ENCODE measurements around the gene RERG.

The RERG gene

GRCh38 chr12:15186597-15186996 is 34.6 kb downstream of the RERG start:
- no peak for DNase-seq (ENCODE audit: low spot score)

DNA sequence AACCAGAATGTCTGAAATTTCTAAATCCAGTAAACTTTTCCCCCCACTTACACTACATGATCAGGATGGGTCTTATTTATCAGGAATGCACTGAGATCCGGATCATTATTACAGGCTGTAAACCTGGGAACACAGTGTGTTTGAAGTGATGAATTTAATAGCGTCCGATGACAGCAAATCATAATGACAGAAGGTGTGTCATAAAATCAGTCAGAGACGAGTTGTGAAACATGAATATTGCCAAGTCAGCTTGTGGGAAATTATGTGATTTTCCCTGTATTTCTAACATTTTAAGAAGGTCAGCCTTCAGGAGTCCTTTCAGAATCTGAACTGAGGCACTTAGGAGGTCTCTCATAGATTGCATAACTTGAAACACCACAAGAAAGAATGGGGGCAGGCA is 36.7 kb downstream of the RERG start:
- DNase-seq (ENCODE audit: low spot score): no peak

DNA sequence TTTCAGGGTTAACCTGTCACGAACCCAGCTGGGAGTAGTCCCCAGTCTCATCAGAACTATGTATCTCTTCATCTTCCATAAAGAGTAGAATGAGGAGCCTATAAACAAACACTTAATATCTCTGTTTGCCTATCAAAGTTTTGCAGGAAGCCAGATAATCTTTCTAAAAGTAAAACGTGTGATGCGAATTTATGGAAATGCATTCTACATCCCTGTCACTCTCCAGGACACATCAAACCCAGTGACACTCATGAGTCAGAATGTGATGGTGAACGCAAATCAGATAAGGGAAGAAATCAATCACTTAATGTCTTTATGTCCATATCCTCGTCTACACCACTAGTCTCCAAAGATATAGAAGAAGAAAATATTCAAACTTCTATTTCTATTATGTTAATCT is 37.4 kb downstream of the RERG start:
- DNase-seq (ENCODE audit: low spot score): no peak

DNA sequence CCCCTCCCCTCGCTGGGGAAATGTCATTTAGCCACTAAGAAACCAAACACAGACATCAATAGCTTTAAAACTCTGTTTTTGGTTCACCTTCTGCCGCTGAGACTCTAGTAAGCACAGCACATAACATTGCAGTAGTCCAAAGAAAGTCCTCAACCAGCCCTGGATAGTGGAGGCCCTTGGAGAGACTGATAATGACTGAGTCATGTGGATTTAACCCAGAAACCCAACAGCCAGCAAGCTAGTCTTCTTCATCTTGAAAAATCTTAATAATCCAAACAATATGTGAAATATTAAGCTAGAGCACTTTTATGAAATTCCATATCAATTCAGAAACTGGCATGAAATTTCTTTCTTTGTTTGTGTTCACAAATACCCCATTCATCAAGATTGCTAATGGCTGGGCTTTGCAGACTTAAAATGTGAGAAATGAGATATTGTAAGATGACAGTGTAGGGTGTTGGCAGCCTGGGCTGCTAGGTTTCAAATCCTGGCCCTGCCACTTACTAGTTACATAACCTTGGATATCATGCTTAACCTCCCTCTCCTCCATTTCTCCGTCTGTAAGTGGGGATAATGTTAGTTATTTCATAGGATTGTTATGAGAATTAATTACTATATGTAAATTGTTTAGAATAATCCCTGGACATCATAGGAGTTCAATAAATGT is 40.1 kb downstream of the RERG start:
- DNase-seq (ENCODE audit: low spot score): no peak

DNA sequence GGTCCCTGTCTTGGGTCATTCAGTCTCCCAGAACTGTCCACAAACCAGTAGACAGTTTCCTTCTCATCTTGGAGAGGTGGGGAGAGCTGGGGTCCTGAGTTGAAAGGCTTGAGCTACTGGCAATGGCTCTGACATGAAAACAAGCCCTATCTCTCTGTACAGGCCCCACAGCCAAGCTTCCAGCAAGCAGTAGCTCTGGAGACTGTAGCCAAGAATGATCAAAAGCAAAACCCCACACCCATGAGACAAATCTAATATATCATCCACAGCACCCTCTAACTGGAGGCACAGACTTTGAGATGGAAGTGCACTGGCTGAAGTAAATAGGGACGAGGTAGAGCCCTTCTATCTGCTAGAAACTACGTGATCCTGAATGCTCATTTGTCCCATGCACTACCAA is 40.9 kb downstream of the RERG start:
- no peak for DNase-seq (ENCODE audit: low spot score)

DNA sequence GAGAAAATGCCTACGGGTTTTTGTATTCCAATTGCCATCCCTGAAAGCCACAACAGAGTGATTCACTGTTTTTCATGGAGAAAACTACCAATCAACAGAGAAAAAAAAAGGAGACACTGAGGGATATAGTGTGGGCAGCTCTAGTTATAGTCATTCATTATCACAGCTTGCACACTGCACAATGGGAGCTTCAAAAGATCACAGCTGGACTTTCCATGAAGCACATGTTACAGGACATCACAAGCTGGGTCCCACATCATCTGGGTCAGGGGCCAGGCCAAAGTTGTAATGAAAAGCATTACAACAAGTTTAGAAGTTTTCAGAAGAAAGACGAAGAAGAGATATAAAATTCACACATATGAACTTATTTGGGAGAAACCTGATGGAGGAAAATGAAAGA is 41.5 kb downstream of the RERG start:
- no peak for DNase-seq (ENCODE audit: low spot score)

- no peak for DNase-seq (ENCODE audit: low spot score)
Observed at GRCh38 chr12:15173142-15173541, 48.1 kb downstream of the RERG start.

DNA sequence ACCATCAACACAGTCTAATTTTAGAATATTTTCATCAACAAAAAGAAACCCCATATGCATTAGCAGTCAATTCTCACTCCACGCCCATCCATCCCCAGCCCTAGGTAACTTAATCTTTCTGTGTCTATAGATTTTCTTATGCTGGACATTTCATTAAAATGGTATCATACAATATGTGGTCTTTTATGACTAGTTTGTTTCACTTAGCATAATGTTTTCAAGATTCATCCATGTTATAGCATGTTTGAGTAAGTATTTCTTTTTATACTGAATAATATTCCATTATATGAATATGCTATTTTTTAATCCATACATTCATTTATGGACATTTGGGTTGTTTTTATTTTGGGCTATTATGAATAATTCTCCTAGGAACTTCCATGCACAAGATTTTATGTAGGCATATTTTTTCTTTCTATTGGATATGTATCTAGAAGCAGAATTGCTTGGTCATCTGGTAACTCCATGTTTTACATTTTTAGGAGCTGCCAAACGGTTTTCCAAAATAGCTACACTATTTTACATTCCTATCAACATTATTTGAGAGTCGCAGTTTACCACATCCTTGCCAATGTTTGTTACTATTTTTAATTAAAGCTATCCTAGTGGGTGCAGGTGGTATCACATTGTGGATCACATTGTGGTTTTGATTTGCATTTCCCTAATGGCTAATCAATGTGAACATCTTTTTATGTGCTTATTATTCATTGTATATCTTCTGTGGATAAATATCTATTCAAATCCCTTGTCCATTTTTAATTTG is 49.0 kb downstream of the RERG start:
- no peak for DNase-seq (ENCODE audit: low spot score)

- DNase-seq (ENCODE audit: low spot score): no peak
Observed at GRCh38 chr12:15171012-15171655, 50.1 kb downstream of the RERG start.

DNA sequence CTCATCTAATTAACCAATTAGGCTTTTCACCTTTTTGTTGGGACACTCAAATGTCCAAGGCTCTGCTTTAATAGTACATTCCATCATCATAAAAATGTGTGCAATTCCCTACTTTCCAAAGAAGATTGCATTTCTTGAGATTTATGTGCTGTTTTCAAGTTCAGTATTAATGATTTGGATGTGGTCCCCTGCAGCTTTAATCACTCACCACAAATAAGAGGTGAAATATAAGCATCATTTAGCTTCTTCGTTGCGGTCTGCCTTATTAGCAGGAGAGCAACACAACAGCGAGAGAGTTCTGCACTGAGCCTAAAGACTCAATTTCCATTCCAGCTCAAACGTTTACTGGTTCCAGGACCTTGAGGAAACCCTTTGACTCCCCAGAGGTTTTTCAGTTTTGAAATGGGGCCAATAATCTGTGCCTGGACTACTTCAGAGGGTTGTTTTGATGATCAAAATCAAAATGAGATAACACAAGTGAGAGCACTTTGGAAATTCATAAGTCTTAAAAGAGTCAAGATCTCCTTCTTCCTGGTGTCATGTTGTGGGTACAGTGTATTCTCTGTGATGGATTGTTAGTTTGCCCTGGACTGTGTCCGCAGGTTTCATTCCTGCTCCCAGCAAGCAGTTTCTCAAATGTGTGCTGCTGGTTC is 53.1 kb downstream of the RERG start:
- DNase-seq (ENCODE audit: low spot score): no peak

- DNase-seq (ENCODE audit: low spot score): no peak
Observed at GRCh38 chr12:15165012-15165659, 56.1 kb downstream of the RERG start.

- no peak for DNase-seq (ENCODE audit: low spot score)
Observed at GRCh38 chr12:15163030-15163976, 57.9 kb downstream of the RERG start.

GRCh38 chr12:15158083-15158482 is 63.1 kb downstream of the RERG start:
- DNase-seq (ENCODE audit: low spot score): no peak

DNA sequence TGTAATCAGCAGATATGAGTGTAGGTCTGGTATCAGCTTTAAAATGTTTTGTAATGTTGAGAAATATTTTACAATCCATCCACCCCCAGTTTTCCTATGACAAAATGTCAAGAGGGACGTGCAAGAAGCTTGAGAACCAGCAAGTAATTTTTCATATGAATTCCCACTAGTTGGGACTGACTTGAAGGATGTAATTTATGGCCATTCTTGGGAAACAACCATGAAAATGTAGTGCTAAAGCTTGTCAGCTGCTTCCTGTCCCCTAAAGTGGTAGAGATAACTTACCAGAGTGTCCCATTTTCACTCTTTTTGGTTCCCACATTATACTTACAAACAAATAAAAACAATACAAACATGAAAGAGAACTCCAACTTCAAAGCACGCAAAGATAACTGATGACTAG is 63.9 kb downstream of the RERG start:
- no peak for DNase-seq (ENCODE audit: low spot score)

DNA sequence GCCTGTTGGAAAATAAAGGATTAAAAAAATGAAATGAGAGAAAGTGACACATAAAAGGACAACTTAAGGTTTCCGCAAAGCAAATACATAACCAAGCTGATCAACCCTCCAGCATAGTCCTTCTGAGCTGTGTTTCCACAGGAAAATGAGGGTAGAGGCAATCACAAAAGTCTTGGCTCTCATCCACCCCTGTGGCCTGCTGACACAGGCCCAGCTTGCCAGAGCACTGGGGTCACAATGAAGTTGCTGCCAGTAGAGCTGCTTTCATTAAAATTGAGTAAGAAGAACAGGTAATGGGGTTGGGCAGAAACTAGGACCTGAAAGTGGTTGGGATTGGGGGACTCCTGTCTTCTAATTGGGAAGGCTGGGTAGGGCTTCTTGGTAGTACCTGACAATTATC is 65.9 kb downstream of the RERG start:
- DNase-seq (ENCODE audit: low spot score): no peak

DNA sequence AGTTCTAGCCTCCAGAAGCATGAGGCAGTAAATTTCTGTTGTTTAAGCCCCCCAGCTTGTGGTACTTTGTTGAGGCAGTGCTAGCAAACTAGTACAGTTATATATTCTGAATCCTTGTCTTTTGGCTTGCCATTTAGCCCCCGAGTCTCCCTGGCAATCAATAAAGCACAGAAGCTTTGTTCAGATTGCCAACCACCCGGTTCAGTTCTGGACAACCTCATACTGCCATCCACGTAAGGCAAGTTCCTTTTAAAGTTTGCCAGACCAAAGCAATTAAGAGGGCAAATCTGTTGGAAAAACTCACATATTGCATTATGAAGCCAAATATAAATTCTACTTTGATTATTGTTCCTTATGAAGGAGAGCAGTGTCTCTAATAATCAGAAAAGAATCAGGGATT is 67.1 kb downstream of the RERG start:
- no peak for DNase-seq (ENCODE audit: low spot score)

DNA sequence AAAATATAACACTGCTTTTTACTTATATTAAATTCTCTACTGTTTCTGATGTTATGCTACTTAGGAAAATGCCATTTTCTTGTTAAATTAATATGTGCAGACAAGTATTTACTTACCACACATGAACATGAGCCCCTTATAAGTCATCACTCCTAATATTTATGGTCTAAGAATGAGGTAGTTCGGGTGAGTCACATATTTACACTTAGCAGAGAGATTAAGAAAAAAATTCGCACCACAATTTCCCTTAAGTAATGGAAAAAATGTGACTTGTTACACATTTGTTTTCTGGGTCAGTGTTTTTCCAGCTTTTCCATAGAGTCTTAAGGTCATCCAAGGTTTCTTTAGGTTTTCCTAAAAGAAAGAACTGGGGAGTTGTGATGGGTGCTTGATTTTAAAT is 68.3 kb downstream of the RERG start:
- DNase-seq (ENCODE audit: low spot score): no peak

DNA sequence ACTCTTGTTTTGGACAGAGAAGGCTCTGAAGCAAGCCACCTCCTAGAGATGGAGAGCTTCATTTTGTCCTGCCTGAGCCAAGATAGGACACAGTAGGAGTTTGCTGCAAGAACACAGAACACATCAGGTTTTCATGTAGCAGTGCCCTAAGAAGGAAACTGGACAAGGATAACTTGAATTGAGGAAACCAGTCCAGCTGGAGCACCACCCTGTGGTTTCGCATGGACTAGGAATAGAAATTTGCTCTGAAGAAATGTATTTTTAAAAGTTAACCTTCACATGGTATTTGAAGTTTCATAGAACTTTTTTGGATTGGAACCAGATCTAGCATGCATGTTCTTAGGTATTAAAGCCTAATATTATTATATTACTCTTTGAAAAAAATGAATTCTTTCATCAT is 68.8 kb downstream of the RERG start:
- DNase-seq (ENCODE audit: low spot score): no peak

DNA sequence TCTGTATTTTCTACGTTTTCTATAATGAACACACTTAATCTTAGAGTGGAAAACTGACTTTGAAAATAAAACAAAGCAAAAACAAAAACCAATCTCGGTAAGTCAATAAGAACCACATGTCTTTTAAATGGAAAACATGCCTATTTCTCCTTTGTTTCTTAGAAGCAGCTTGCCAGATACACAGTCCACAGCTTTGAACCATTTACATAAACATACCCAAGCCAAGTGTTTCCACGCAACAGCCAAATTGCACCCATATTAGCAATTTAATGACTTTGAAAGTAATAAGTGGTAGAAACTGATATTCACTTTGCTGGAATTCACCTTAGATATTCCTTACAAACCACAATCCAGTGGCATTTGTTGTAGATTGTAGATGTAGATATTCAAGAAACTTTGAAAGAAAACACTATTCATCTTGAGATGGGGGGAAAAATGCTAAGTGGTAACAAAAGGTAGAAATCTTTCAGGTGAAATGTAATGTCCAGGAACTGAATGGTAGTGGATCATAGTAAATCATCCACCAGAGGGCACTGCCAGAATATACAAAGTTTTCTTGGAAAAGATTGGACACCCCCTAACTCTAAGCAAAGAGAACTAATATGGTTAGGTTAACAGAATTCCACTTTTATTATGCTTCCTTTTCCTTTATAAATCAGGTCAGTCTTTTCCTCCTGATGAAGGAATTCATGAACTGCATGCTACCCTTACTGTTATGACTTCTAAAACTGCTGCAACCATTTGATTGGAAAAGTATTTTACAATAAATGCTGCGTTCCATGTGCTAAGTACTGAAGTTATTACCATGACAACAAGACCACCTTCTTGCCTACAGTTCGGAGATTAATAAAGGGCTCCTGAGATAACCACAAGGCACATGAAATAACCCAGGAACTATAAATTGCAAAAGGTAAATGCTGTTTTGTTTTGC is 69.8 kb downstream of the RERG start:
- no peak for DNase-seq (ENCODE audit: low spot score)

GRCh38 chr12:15146585-15146984 is 74.6 kb downstream of the RERG start:
- no peak for DNase-seq (ENCODE audit: low spot score)

Measured in HuH-7.5 (cell line).